H1 (cell line): ENCODE data around the gene RWDD1. TPM values are rescaled to one million over a fixed set of nuclear protein-coding genes. Genes with fewer than 3 reads are reported as not detected.

Source experiments
- CTCF ChIA-PET: fragments of 300-600 bp; sonication (Branson Sonifier 250); formaldehyde crosslinking; loops from one replicate; lab custom pipeline; 2021; ENCODE audit not compliant: partially characterized antibody; lab: Charles Lee
- POLR2A ChIA-PET: fragments of 300-600 bp; sonication (Branson Sonifier 250); formaldehyde crosslinking; loops from one replicate; lab custom pipeline; 2021; ENCODE audit warnings: inconsistent platforms; ENCODE audit not compliant: partially characterized antibody; lab: Charles Lee
- DNase-seq, 2 experiments: peaks; one replicate each; pipeline versions ENCODE4 v3.0.0 to v3.0.0-alpha.2; 2010 to 2022; ENCODE audit warnings: low spot score in 2 of 2, low read depth in 1 of 2, mixed read lengths in 1 of 2
- FAIRE-seq: peaks from 2 replicates; lab custom pipeline; 2011; peaks lifted over from hg19 to GRCh38; lab: Jason Lieb, UNC
- H2AFZ ChIP-seq: 2 replicates; pipeline ENCODE4 v1.8.1; 2012; ENCODE audit warnings: low read length, inconsistent platforms
- H2AK5ac ChIP-seq: 2 replicates; pipeline ENCODE4 v1.6.1; 2013; ENCODE audit warnings: low read depth, low read length
- H2BK120ac ChIP-seq: replicated peaks from 2 replicates; pipeline ENCODE3; 2013; ENCODE audit warnings: low read depth, low read length, inconsistent platforms
- H2BK12ac ChIP-seq: 2 replicates; pipeline ENCODE4 v1.6.1; 2013; ENCODE audit warnings: low read depth, low read length
- H2BK15ac ChIP-seq: 2 replicates; pipeline ENCODE4 v1.6.1; 2013; ENCODE audit warnings: low read length
- H2BK20ac ChIP-seq: 2 replicates; pipeline ENCODE4 v1.6.1; 2013; ENCODE audit warnings: low read length
- H2BK5ac ChIP-seq: 2 replicates; pipeline ENCODE4 v1.6.1; 2013; ENCODE audit warnings: low read depth, low read length
- H3K14ac ChIP-seq: 2 replicates; pipeline ENCODE4 v1.6.1; 2013; ENCODE audit warnings: inconsistent platforms; ENCODE audit not compliant: insufficient read length
- H3K18ac ChIP-seq: 2 replicates; pipeline ENCODE4 v1.6.1; 2013; ENCODE audit warnings: low read length; ENCODE audit errors: extremely low read depth
- H3K23ac ChIP-seq: 2 replicates; pipeline ENCODE4 v1.6.1; 2013; ENCODE audit warnings: inconsistent platforms; ENCODE audit not compliant: insufficient read length
- H3K23me2 ChIP-seq: 2 replicates; pipeline ENCODE4 v1.6.1; 2013; ENCODE audit warnings: low read depth, low read length
- H3K27ac ChIP-seq: 2 replicates; pipeline ENCODE4 v1.6.1; 2011; ENCODE audit warnings: low read depth, low read length, inconsistent platforms
- H3K27me3 ChIP-seq, 4 experiments: replicated peaks in 1 of 4; 1 replicate in 1 of 4; 2 replicates in 3 of 4; pipeline versions ENCODE4 v1.6.1 to v1.8.1; 2011 to 2013; ENCODE audit warnings: low read length in 3 of 4, mild to moderate bottlenecking in 3 of 4, inconsistent platforms in 2 of 4, mixed read lengths in 2 of 4, moderate library complexity in 1 of 4; ENCODE audit not compliant: control insufficient read depth in 3 of 4, insufficient read depth in 3 of 4; ENCODE audit errors: extremely low read depth in 1 of 4
- H3K36me3 ChIP-seq, 4 experiments: 2 replicates each; pipeline versions ENCODE4 v1.6.1 to v1.8.1; 2011 to 2013; ENCODE audit warnings: mild to moderate bottlenecking in 4 of 4, low read length in 3 of 4, moderate library complexity in 2 of 4, control low read depth in 1 of 4, inconsistent platforms in 1 of 4; ENCODE audit not compliant: insufficient read depth in 4 of 4, control insufficient read depth in 2 of 4
- H3K4ac ChIP-seq: replicated peaks from 2 replicates; pipeline ENCODE3; 2013; ENCODE audit warnings: low read length, low read depth, mixed read lengths, inconsistent platforms; ENCODE audit not compliant: insufficient read length
- H3K4me1 ChIP-seq, 4 experiments: replicated peaks in 1 of 4; 1 replicate in 1 of 4; 2 replicates in 3 of 4; pipeline versions ENCODE4 v1.6.1 to v1.8.1; 2011 to 2013; ENCODE audit warnings: low read length in 3 of 4, inconsistent platforms in 2 of 4, mixed read lengths in 1 of 4; ENCODE audit not compliant: insufficient read depth in 4 of 4, control insufficient read depth in 3 of 4
- H3K4me2 ChIP-seq, 2 experiments: 2 replicates each; pipeline versions ENCODE4 v1.6.1 to v1.8.1; 2011 to 2013; ENCODE audit warnings: low read depth in 2 of 2, low read length in 2 of 2, control low read depth in 1 of 2, inconsistent platforms in 1 of 2, mild to moderate bottlenecking in 1 of 2; ENCODE audit not compliant: insufficient read depth in 1 of 2
- H3K4me3 ChIP-seq, 4 experiments: fragments of 200-600, 300-600 bp in 1 of 4; sonication (generic), shearing (Covaris generic), sonication (Bioruptor Twin) in 1 of 4; 2 replicates each; pipeline versions ENCODE4 v1.5.1 to v1.8.1; 2011 to 2016; ENCODE audit warnings: low read length in 4 of 4, low read depth in 3 of 4, control low read depth in 2 of 4, inconsistent platforms in 2 of 4, mild to moderate bottlenecking in 2 of 4, mixed read lengths in 1 of 4, moderate library complexity in 1 of 4; ENCODE audit not compliant: insufficient read depth in 2 of 4; ENCODE audit errors: extremely low read depth in 1 of 4
- H3K56ac ChIP-seq: replicated peaks from 2 replicates; pipeline ENCODE3; 2013; ENCODE audit warnings: low read depth, mild to moderate bottlenecking, mixed read lengths, low read length, inconsistent platforms; ENCODE audit not compliant: insufficient read length
- H3K79me1 ChIP-seq: 2 replicates; pipeline ENCODE4 v1.6.1; 2013; ENCODE audit warnings: low read depth, low read length, control low read depth
- H3K79me2 ChIP-seq, 2 experiments: 2 replicates each; pipeline versions ENCODE4 v1.6.1 to v1.8.1; 2012 to 2013; ENCODE audit warnings: low read length in 2 of 2, mild to moderate bottlenecking in 2 of 2, inconsistent platforms in 1 of 2; ENCODE audit not compliant: insufficient read depth in 2 of 2, control insufficient read depth in 1 of 2
- H3K9ac ChIP-seq, 4 experiments: replicated peaks in 1 of 4; 1 replicate in 1 of 4; 2 replicates in 3 of 4; pipeline versions ENCODE4 v1.6.1 to v1.8.1; 2011 to 2013; ENCODE audit warnings: low read depth in 3 of 4, low read length in 3 of 4, control low read depth in 2 of 4, mild to moderate bottlenecking in 2 of 4, moderate library complexity in 2 of 4, inconsistent platforms in 1 of 4; ENCODE audit errors: extremely low read depth in 1 of 4
- H3K9me3 ChIP-seq, 2 experiments: 2 replicates each; pipeline versions ENCODE4 v1.6.1 to v1.8.1; 2012 to 2013; ENCODE audit warnings: mild to moderate bottlenecking in 2 of 2, moderate library complexity in 2 of 2, control low read depth in 1 of 2, inconsistent platforms in 1 of 2, low read depth in 1 of 2, low read length in 1 of 2, mixed read lengths in 1 of 2; ENCODE audit not compliant: insufficient read depth in 2 of 2
- H4K20me1 ChIP-seq, 2 experiments: replicated peaks in 1 of 2; 2 replicates each; pipeline versions ENCODE3 to v1.8.1; 2011 to 2013; ENCODE audit warnings: inconsistent platforms in 2 of 2, low read length in 2 of 2, mild to moderate bottlenecking in 1 of 2; ENCODE audit not compliant: insufficient read depth in 2 of 2, control insufficient read depth in 1 of 2
- H4K5ac ChIP-seq: 2 replicates; pipeline ENCODE4 v1.6.1; 2013; ENCODE audit warnings: low read length, low read depth, mixed read lengths, inconsistent platforms; ENCODE audit not compliant: insufficient read length
- H4K8ac ChIP-seq: 2 replicates; pipeline ENCODE4 v1.8.0; 2013; ENCODE audit warnings: mild to moderate bottlenecking, moderate library complexity, low read length, inconsistent platforms; ENCODE audit not compliant: insufficient read depth; ENCODE audit errors: extremely low read depth
- H4K91ac ChIP-seq: replicated peaks from 2 replicates; pipeline ENCODE3; 2013; ENCODE audit warnings: low read length, mixed read lengths, inconsistent platforms; ENCODE audit not compliant: insufficient read length
- BCL11A ChIP-seq, 2 experiments: IDR thresholded peaks; one replicate each; pipeline ENCODE4 v1.6.1; 2011; ENCODE audit warnings: low read depth in 2 of 2, low read length in 2 of 2, mild to moderate bottlenecking in 2 of 2
- EZH2 ChIP-seq: fragments of 200-600 bp; sonication (generic); IDR thresholded peaks from 2 replicates; pipeline ENCODE4 v1.7.1; 2012; ENCODE audit warnings: low read depth, mild to moderate bottlenecking, moderate library complexity, low read length, inconsistent platforms; ENCODE audit not compliant: severe bottlenecking
- HDAC6 ChIP-seq: IDR thresholded peaks from one replicate; pipeline ENCODE4 v1.7.1; 2012; ENCODE audit warnings: low read depth, mild to moderate bottlenecking, inconsistent platforms, low read length, moderate library complexity
- NANOG ChIP-seq: IDR thresholded peaks from 2 replicates; pipeline ENCODE4 v1.6.1; 2011; ENCODE audit warnings: low read length, low read depth, mild to moderate bottlenecking, inconsistent platforms; ENCODE audit not compliant: insufficient read depth, poor library complexity, severe bottlenecking
- NRF1 ChIP-seq: IDR thresholded peaks from 2 replicates; pipeline ENCODE4 v1.6.1; 2011; ENCODE audit warnings: mild to moderate bottlenecking, low read depth, low read length, improper control_type of control experiment
- POLR2A ChIP-seq, 2 experiments: IDR thresholded peaks; 1 replicate in 1 of 2; 2 replicates in 1 of 2; pipeline ENCODE4 v1.6.1; 2011; ENCODE audit warnings: low read depth in 2 of 2, low read length in 2 of 2, mild to moderate bottlenecking in 2 of 2; ENCODE audit errors: control extremely low read depth in 1 of 2
- RAD21 ChIP-seq, 2 experiments: IDR thresholded peaks in 1 of 2; conservative IDR thresholded peaks in 1 of 2; 2 replicates each; pipeline ENCODE4 v1.6.1; 2011; ENCODE audit warnings: low read depth in 2 of 2, low read length in 2 of 2, improper control_type of control experiment in 1 of 2, inconsistent platforms in 1 of 2, mild to moderate bottlenecking in 1 of 2, moderate library complexity in 1 of 2
- RXRA ChIP-seq: IDR thresholded peaks from 2 replicates; pipeline ENCODE4 v1.6.1; 2011; ENCODE audit warnings: low read depth, mild to moderate bottlenecking, low read length, moderate library complexity; ENCODE audit not compliant: insufficient read depth
- SP1 ChIP-seq: IDR thresholded peaks from 2 replicates; pipeline ENCODE4 v1.6.1; 2011; ENCODE audit warnings: low read depth, low read length
- SUZ12 ChIP-seq: fragments of 200-600 bp; sonication (generic); IDR thresholded peaks from 2 replicates; pipeline ENCODE4 v1.6.1; 2012; ENCODE audit warnings: mild to moderate bottlenecking, inconsistent platforms, low read length, moderate library complexity, mixed read lengths
- TAF1 ChIP-seq: IDR thresholded peaks from 2 replicates; pipeline ENCODE4 v1.6.1; 2011; ENCODE audit warnings: mild to moderate bottlenecking, low read depth, low read length
- TBP ChIP-seq: IDR thresholded peaks from 2 replicates; pipeline ENCODE4 v1.6.1; 2011; ENCODE audit warnings: low read depth, low read length, improper control_type of control experiment
- TEAD4 ChIP-seq: IDR thresholded peaks from 2 replicates; pipeline ENCODE4 v1.6.1; 2012; ENCODE audit warnings: low read depth, low read length, inconsistent platforms, mixed read lengths
- YY1 ChIP-seq: IDR thresholded peaks from 2 replicates; pipeline ENCODE4 v1.6.1; 2011; ENCODE audit warnings: low read depth, mild to moderate bottlenecking, low read length
- ZNF274 ChIP-seq: IDR thresholded peaks from 2 replicates; pipeline ENCODE4 v1.7.0; 2012; ENCODE audit warnings: low read length, borderline replicate concordance; ENCODE audit errors: extremely low read depth
- WGBS, 2 experiments: shearing (Covaris generic) in 1 of 2; methylation state at CpG; one replicate each; pipeline versions ENCODE4 v1.1.6 to v1.1.7; 2013 to 2015; ENCODE audit warnings: low lambda C conversion rate in 2 of 2, mixed read lengths in 2 of 2, inconsistent platforms in 1 of 2, low coverage in 1 of 2, missing lambda C conversion rate in 1 of 2; ENCODE audit not compliant: insufficient replicate concordance in 2 of 2, insufficient coverage in 1 of 2, insufficient read length in 1 of 2; ENCODE audit errors: extremely low coverage in 1 of 2, missing lambda C conversion rate in 1 of 2; 5-methylcytosine and 5-hydroxymethylcytosine counted together
- polyA plus RNA-seq, 7 experiments: library from polyadenylated mRNA; depleted of rRNA in 3 of 7; stranded (reverse) in 5 of 7; unstranded in 2 of 7; fragments of >200 nt in 5 of 7; fragments of 200-250 nt in 2 of 7; gene quantifications; 1 replicate in 5 of 7; 2 replicates in 1 of 7; 4 replicates in 1 of 7; pipeline versions ENCODE4 v1.2.1 to v1.2.3, GENCODE V29; 2011 to 2013; ENCODE audit warnings: missing spikeins in 2 of 7, mixed read lengths in 2 of 7
- total RNA-seq: library from RNA; stranded (reverse); fragmentation: NEBNext Ultra II Directional; extraction: Animal tissue kit (Norgen Biotek cat#: 25700); gene quantifications from 2 replicates; pipeline ENCODE4 v1.2.1, GENCODE V29; 2021

RWDD1 gene
- total and polyA plus RNA-seq, 2 of the 8 experiments (the other 6 are each of a cell fraction or from before 2014, with no cell fraction given), result 19.5 to 35.2 TPM

- H3K14ac ChIP-seq, result no peak overlapping the region
- H3K27me3 ChIP-seq, result peaks cover 0 to 1% (median 0%) of the 10 kb centered on the region in 4 experiments; a peak in 1 of 7 replicates
- no peak overlapping the region for H2BK20ac ChIP-seq
- H2BK5ac ChIP-seq, result no peak overlapping the region
- H4K5ac ChIP-seq, result no peak overlapping the region
- DNase-seq, result no peak
- H3K79me2 ChIP-seq, result peaks cover 0 to 24% of the 10 kb centered on the region in 2 experiments; a peak in 2 of 4 replicates
- no peak overlapping the region for H2BK12ac ChIP-seq
- H3K4me2 ChIP-seq, result no peak overlapping the region
- ChIA-PET CTCF (interaction anchor here (0.8 kb wide), 1 partner anchor 46 kb away, joined by 3 read pairs; no protein-coding TSS in a partner anchor), POLR2A (no interaction called here)
- H3K23ac ChIP-seq, result no peak overlapping the region
- H4K20me1 ChIP-seq, result peaks cover 0 to 1% of the 10 kb centered on the region in 2 experiments
- H3K27ac ChIP-seq, result no peak overlapping the region
- H3K79me1 ChIP-seq, result no peaks in the 10 kb centered on the region; the same call in 1 of the 2 replicates
- WGBS, 2 experiments, result 91% methylated on average over 1 of the region's 1 CpG; no CpG with 5 or more reads in 1 of the 2 experiments
- no peak overlapping the region for H3K4ac ChIP-seq
- no peaks in the 10 kb centered on the region for H3K23me2 ChIP-seq
- no peak overlapping the region for H3K56ac ChIP-seq
- no peak overlapping the region for H2BK120ac ChIP-seq
- no peak overlapping the region for H4K91ac ChIP-seq
- no peak overlapping the region for H3K18ac ChIP-seq
- H4K8ac ChIP-seq, result no peak overlapping the region
- no peaks in the 10 kb centered on the region for H3K4me1 ChIP-seq
- no peak for FAIRE-seq
- peaks cover 0 to 8% (median 0%) of the 10 kb centered on the region in 4 experiments; a peak in 2 of 8 replicates for H3K36me3 ChIP-seq
- no peak overlapping the region for H2AFZ ChIP-seq
- H2BK15ac ChIP-seq, result no peak overlapping the region
- H2AK5ac ChIP-seq, result no peak overlapping the region
- no peaks in the 10 kb centered on the region for H3K9me3 ChIP-seq
- no peak overlapping the region for H3K4me3 ChIP-seq
- H3K9ac ChIP-seq, result no peak overlapping the region
- no peak for TF ChIP-seq RAD21 (IDR thresholded peaks at IDR 0.05 in 1 of 2, conservative IDR thresholded peaks at IDR 0.05 in 1 of 2; ENCODE audit: low read depth in 2 of 2, low read length in 2 of 2)
- TF ChIP-seq RXRA, result no peak
- no peak for TF ChIP-seq POLR2A (IDR thresholded peaks at IDR 0.05; ENCODE audit: control extremely low read depth in 1 of 2, low read depth in 2 of 2, low read length in 2 of 2)
- TF ChIP-seq TAF1, result no peak
- TF ChIP-seq NANOG, result no peak
- TF ChIP-seq SUZ12, result no peak
- no peak for TF ChIP-seq SP1
- TF ChIP-seq BCL11A (IDR thresholded peaks at IDR 0.05; ENCODE audit: low read depth in 2 of 2, low read length in 2 of 2), result no peak
- TF ChIP-seq ZNF274, result no peak
- TF ChIP-seq HDAC6, result no peak
- TF ChIP-seq NRF1, result no peak
- TF ChIP-seq TBP, result no peak
- no peak for TF ChIP-seq TEAD4
- TF ChIP-seq EZH2, result no peak
- no peak for TF ChIP-seq YY1
These were observed 7.8 kb downstream of the RWDD1 start for GRCh38 chr6:116579143-116579542.
